GM13976 (cell line): ENCODE measurements around the gene GJD3.

Experiments used
- DNase-seq: peaks from one replicate; pipeline ENCODE4 v3.0.0; 2012; ENCODE audit warnings: low spot score
- in situ Hi-C: fragments of 300-500 bp; cut with MboI; formaldehyde crosslinking; loops from one replicate; pipeline ENCODE4 v1.12.0; 2022; ENCODE audit warnings: low sequenced_read_pairs, mixed read lengths, inconsistent platforms; ENCODE audit not compliant: unreplicated experiment
- TF ChIP-seq, protein P1 (sequence below): IDR thresholded peaks from 2 replicates; pipeline ENCODE4 v1.5.1; 2012; ENCODE audit warnings: borderline replicate concordance, mild to moderate bottlenecking; ENCODE audit not compliant: insufficient read depth; ENCODE audit errors: extremely low read depth, missing control alignments, control extremely low read depth

Gene GJD3

DNA sequence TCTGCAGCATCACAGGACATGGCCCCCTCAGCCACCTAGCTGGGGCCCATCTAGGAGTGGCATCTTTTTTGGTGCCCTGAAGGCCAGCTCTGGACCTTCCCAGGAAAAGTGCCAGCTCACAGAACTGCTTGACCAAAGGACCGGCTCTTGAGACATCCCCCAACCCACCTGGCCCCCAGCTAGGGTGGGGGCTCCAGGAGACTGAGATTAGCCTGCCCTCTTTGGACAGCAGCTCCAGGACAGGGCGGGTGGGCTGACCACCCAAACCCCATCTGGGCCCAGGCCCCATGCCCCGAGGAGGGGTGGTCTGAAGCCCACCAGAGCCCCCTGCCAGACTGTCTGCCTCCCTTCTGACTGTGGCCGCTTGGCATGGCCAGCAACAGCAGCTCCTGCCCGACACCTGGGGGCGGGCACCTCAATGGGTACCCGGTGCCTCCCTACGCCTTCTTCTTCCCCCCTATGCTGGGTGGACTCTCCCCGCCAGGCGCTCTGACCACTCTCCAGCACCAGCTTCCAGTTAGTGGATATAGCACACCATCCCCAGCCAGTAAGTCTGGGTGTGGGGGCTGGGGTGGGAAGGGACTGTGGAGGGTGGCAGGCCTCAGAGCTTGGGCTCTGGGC is 33.6 kb downstream of the GJD3 start:
- no peak for DNase-seq
- in situ Hi-C loops, result no loop called here
- TF ChIP-seq, protein P1, sequence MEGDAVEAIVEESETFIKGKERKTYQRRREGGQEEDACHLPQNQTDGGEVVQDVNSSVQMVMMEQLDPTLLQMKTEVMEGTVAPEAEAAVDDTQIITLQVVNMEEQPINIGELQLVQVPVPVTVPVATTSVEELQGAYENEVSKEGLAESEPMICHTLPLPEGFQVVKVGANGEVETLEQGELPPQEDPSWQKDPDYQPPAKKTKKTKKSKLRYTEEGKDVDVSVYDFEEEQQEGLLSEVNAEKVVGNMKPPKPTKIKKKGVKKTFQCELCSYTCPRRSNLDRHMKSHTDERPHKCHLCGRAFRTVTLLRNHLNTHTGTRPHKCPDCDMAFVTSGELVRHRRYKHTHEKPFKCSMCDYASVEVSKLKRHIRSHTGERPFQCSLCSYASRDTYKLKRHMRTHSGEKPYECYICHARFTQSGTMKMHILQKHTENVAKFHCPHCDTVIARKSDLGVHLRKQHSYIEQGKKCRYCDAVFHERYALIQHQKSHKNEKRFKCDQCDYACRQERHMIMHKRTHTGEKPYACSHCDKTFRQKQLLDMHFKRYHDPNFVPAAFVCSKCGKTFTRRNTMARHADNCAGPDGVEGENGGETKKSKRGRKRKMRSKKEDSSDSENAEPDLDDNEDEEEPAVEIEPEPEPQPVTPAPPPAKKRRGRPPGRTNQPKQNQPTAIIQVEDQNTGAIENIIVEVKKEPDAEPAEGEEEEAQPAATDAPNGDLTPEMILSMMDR, result no peak

DNA sequence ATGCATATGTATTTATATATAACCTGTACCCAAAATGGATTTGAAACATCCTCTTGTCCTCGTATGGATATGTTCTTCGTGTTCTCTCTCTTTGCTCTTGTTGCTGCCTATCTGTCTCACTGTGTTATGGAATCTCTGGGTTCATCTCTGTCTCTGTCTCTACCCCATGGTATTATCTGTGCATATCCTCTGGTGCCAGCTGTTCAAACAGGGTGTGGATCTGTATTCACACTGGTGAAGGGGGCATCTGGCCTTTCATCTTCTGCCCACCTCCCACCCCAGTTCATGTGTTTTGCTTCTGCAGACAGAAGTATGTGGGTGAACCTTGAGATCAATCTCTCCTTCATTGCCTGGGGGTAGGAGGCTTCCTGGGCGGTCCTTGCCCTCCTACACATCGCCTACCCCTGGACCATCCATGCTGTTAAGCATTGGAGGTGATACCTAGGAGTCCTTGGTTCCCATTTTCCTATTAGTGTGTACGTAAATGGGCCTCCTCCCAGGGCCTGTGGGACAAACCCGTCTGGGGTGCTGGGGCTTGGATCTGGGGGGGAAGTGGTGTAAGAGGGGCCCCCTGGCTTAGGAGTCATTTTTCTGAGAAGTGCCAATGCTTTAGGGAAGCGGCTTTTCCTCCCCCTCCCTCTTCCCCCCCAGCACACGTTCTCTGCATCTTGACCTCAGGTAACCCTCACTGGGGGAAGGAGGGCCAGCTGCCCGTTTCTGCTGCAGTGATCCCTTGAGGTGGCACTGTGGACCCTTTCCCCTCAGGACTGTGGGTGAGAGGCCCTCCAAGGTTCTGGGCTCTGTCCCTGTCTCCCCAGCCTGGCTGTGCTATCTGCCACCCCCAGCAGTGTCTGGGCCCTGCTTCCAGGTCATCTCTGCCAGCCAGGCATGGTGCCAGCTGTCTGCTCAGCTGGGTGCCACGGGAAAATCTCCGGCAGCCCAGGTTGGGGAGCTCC is 34.4 kb downstream of the GJD3 start:
- in situ Hi-C loops, result no loop called here
- TF ChIP-seq, protein P1, result no peak
- no peak for DNase-seq

DNA sequence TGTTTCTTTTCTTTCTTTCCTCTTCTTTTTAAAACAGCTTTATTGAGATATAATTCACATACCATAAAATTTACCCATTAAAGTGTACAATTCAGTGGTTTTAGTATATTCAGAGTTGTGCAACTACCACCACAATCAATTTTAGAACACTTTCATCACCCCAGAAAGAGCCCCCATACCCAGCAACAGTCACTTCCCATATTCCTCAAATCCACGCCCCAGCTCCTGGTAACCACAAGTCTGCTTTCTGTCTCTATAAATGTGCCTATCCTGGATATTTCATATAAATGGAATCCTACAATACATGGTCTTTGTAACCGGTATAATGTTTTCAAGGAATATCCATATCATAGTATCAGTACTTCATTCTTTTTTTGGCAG is 36.2 kb downstream of the GJD3 start:
- no peak for DNase-seq
- in situ Hi-C loops, result no loop called here
- TF ChIP-seq, protein P1, result no peak

DNA sequence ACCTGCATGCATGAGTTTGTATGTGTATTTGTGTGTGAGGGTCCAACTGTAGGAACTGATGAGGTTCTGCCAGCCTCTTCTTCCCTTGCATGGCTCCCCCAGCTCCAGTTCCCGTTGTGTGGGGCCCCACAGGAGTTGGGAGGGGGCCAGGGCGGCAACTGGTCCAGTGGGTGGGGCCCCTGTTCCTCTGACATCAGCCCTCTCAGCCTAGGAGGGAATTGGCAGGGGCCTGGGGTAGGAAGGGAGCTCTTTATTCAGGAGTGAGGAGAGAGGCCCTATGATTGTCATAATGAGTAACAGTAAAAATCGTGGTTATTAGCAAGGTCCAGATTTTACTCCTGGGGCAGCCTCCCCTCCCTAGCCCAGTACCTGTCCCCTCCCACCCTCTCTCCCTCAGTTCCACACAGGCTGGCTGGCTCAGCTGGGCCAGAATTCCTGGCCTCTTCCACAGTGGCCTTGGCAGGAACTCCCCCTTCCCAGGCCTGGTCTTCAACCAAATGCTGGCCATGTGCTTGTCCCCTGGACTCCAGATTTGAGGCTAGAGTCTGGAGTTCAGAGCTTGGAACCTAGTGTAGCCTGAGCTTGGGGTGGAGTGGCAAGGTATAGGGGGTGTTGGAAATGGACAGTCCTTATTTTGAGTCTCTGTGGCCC is 36.7 kb downstream of the GJD3 start:
- TF ChIP-seq, protein P1, result no peak
- in situ Hi-C loops, result no loop called here
- no peak for DNase-seq

DNA sequence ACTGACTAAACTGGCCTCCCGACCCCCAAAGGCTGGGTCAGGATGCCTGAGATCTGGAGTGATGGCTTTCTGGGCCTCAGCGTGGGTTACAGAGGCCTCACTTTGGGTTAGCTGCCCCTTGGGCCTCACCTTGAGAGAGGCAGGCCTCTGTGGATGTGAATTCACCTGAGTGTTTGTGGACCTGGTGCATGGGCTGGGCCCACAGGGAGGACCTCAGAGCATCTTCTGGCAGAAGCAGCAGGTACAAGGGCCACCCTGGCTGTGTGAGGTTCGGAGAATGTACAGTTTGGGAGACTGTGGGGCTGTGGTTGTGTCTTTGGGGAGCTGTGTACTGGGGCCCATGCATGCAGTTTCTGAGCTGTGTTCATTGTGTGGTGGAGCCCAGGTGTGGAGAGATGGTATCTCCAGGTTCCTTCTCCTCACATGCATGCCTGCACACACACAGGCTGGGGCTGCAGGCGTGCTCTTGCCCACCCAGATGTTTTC is 37.2 kb downstream of the GJD3 start:
- in situ Hi-C loops, result no loop called here
- TF ChIP-seq, protein P1, result no peak
- DNase-seq, result no peak

DNA sequence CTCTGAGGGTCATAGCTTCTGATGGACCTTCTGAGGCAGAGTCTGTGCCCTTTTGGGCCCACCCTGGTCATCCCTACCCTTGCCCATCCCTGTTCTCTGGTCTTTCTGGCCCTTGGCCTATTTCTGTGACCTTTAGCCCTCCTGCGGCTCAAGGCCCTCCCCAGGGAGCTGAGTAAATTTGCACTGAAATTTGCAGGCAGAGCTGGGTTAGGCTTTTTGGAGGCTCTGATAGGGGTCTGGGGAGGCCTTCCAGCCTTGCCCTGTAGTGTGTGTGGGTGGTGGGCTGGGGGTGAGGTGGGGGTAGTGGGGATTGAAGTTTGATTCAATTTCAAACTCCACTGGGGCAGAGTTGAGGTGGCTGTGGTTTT is 37.7 kb downstream of the GJD3 start:
- in situ Hi-C loops, result no loop called here
- no peak for DNase-seq
- TF ChIP-seq, protein P1, result no peak
